HepG2 (cell line): ENCODE data around the gene ITGB6. TPM values are rescaled to one million over a fixed set of nuclear protein-coding genes. Genes with fewer than 3 reads are reported as not detected.
A peak's percentile ranks its signal among the peaks of the same experiment; 100 is the strongest.

Experiments used
- ATAC-seq: fragments of 200-7000 bp; cut with Tn5 transposase; 3 replicates; pipeline ENCODE4 v1.9.1; 2020; ENCODE audit warnings: mild to moderate bottlenecking, moderate library complexity
- BruUV-seq: library from RNA; stranded (reverse); fragments of 400-500 nt; replicated peaks from 2 replicates; lab custom pipeline; 2021; lab: Mats Ljungman, UMichigan
- CTCF ChIA-PET: fragments of 300-600 bp; formaldehyde crosslinking; extraction: SDS; loops from one replicate; lab custom pipeline; 2021; ENCODE audit warnings: low total read pairs, inconsistent platforms, low intra/inter-chr PET ratio; lab: Yijun Ruan, JAX
- POLR2A ChIA-PET: fragments of 350-600 bp; sonication (Branson Sonifier 250); formaldehyde crosslinking; loops from one replicate; lab custom pipeline; 2020; ENCODE audit warnings: antibody characterized with exemption, inconsistent platforms; lab: Yijun Ruan, JAX
- DNase-seq: peaks from one replicate; pipeline ENCODE4 v3.0.0-alpha.2; 2015; ENCODE audit warnings: low spot score
- FAIRE-seq: peaks from 3 replicates; lab custom pipeline; 2011; peaks lifted over from hg19 to GRCh38; lab: Jason Lieb, UNC
- H2AFZ ChIP-seq: one replicate; pipeline ENCODE4 v1.6.1; 2011; ENCODE audit warnings: low read length, inconsistent platforms
- H3K27ac ChIP-seq: fragments of 300-600 bp; 3 replicates; pipeline ENCODE4 v1.8.0; 2011; ENCODE audit warnings: mixed run types, mild to moderate bottlenecking, mixed read lengths, low read length, inconsistent platforms; ENCODE audit not compliant: insufficient read depth; ENCODE audit errors: extremely low read length
- H3K27me3 ChIP-seq, 2 experiments: fragments of 200-600 bp in 1 of 2; 2 replicates in 1 of 2; 3 replicates in 1 of 2; pipeline versions ENCODE4 v1.6.0 to v1.8.0; 2011; ENCODE audit warnings: low read length in 2 of 2, mild to moderate bottlenecking in 2 of 2, moderate library complexity in 2 of 2, inconsistent platforms in 1 of 2; ENCODE audit not compliant: insufficient read depth in 2 of 2, control insufficient read depth in 1 of 2
- H3K36me3 ChIP-seq, 2 experiments: fragments of 200-600 bp in 1 of 2; replicated peaks in 1 of 2; 2 replicates in 1 of 2; 3 replicates in 1 of 2; pipeline versions ENCODE4 v1.5.1 to v1.8.0; 2011; ENCODE audit warnings: low read length in 2 of 2, inconsistent platforms in 1 of 2; ENCODE audit not compliant: insufficient read depth in 2 of 2, control insufficient read depth in 1 of 2
- H3K4me1 ChIP-seq: 2 replicates; pipeline ENCODE4 v1.5.1; 2012; ENCODE audit warnings: low read length, inconsistent platforms; ENCODE audit not compliant: insufficient read depth
- H3K4me2 ChIP-seq: 2 replicates; pipeline ENCODE4 v1.6.0; 2011; ENCODE audit warnings: low read depth, low read length, inconsistent platforms
- H3K4me3 ChIP-seq, 3 experiments: fragments of 200-600 bp in 1 of 3; sonication (generic), shearing (Covaris generic) in 1 of 3; replicated peaks in 1 of 3; 2 replicates each; pipeline ENCODE4 v1.5.1; 2011 to 2016; ENCODE audit warnings: low read length in 3 of 3, inconsistent platforms in 2 of 3, low read depth in 2 of 3, mild to moderate bottlenecking in 2 of 3, control low read depth in 1 of 3, mixed read lengths in 1 of 3; ENCODE audit not compliant: insufficient read depth in 1 of 3
- H3K79me2 ChIP-seq: one replicate; pipeline ENCODE4 v1.6.1; 2011; ENCODE audit warnings: low read length, inconsistent platforms; ENCODE audit not compliant: insufficient read depth
- H3K9ac ChIP-seq: 2 replicates; pipeline ENCODE4 v1.6.0; 2011; ENCODE audit warnings: mild to moderate bottlenecking, low read depth, low read length, inconsistent platforms; ENCODE audit not compliant: insufficient read depth
- H3K9me3 ChIP-seq: 2 replicates; pipeline ENCODE4 v1.5.1; 2012; ENCODE audit warnings: mild to moderate bottlenecking, low read length
- H4K20me1 ChIP-seq: 2 replicates; pipeline ENCODE4 v1.6.0; 2011; ENCODE audit warnings: inconsistent platforms, mild to moderate bottlenecking, low read length, moderate library complexity; ENCODE audit not compliant: insufficient read depth
- ARID3A ChIP-seq: IDR thresholded peaks from 2 replicates; pipeline ENCODE4 v1.6.1; 2012; ENCODE audit warnings: low read depth, low read length, improper control_type of control experiment
- CTCF ChIP-seq: sonication (generic); formaldehyde crosslinking; IDR thresholded peaks from 2 replicates; pipeline ENCODE4 v1.5.0; 2020; ENCODE audit warnings: mild to moderate bottlenecking, missing genetic modification reagents, moderate library complexity
- FOXM1 ChIP-seq: sonication (generic); formaldehyde crosslinking; IDR thresholded peaks from 2 replicates; pipeline ENCODE4 v1.5.0; 2020; ENCODE audit warnings: missing genetic modification reagents
- HMGXB4 ChIP-seq, 2 experiments: sonication (generic) in 1 of 2; formaldehyde crosslinking in 1 of 2; IDR thresholded peaks; 2 replicates each; pipeline versions ENCODE4 v1.4.0 to v1.6.1; 2018 to 2020; ENCODE audit warnings: missing genetic modification reagents in 2 of 2, borderline replicate concordance in 1 of 2, low read depth in 1 of 2, mild to moderate bottlenecking in 1 of 2, missing biosample characterization in 1 of 2
- KLF16 ChIP-seq, 2 experiments: sonication (generic) in 1 of 2; formaldehyde crosslinking in 1 of 2; IDR thresholded peaks; 2 replicates each; pipeline versions ENCODE4 v1.6.1 to v1.8.0; 2016 to 2023; ENCODE audit warnings: missing genetic modification reagents in 2 of 2, missing compliant biosample characterization in 1 of 2
- MAFK ChIP-seq, 2 experiments: IDR thresholded peaks in 1 of 2; conservative IDR thresholded peaks in 1 of 2; 2 replicates each; pipeline ENCODE4 v1.6.1; 2011; ENCODE audit warnings: improper control_type of control experiment in 2 of 2, low read length in 2 of 2
- RAD21 ChIP-seq: fragments of 450-650 bp; formaldehyde crosslinking; IDR thresholded peaks from 2 replicates; pipeline ENCODE4 v1.5.0; 2020; ENCODE audit warnings: mild to moderate bottlenecking
- SIN3B ChIP-seq: fragments of 150-350 bp; IDR thresholded peaks from 2 replicates; pipeline ENCODE4 v1.6.1; 2014; ENCODE audit warnings: low read length
- SMC3 ChIP-seq: IDR thresholded peaks from 2 replicates; pipeline ENCODE4 v1.6.1; 2011; ENCODE audit warnings: low read length, improper control_type of control experiment
- STAG1 ChIP-seq: sonication (generic); formaldehyde crosslinking; IDR thresholded peaks from 2 replicates; pipeline ENCODE4 v1.4.0; 2020; ENCODE audit warnings: missing genetic modification reagents
- ZBTB14 ChIP-seq: sonication (generic); formaldehyde crosslinking; IDR thresholded peaks from 2 replicates; pipeline ENCODE4 v1.4.0; 2020; ENCODE audit warnings: missing genetic modification reagents
- ZKSCAN1 ChIP-seq: fragments of 150-350 bp; IDR thresholded peaks from 2 replicates; pipeline ENCODE4 v1.6.1; 2014; ENCODE audit warnings: low read length
- ZNF24 ChIP-seq: fragments of 450-650 bp; IDR thresholded peaks from 2 replicates; pipeline ENCODE4 v1.6.1; 2017; ENCODE audit warnings: antibody characterized with exemption, mild to moderate bottlenecking
- ZNF337 ChIP-seq: sonication (generic); formaldehyde crosslinking; IDR thresholded peaks from 2 replicates; pipeline ENCODE4 v1.5.1; 2020; ENCODE audit warnings: missing genetic modification reagents, low read depth, mild to moderate bottlenecking, borderline replicate concordance
- WGBS: methylation state at CpG from one replicate; pipeline ENCODE4 v1.1.6; 2017; ENCODE audit warnings: low lambda C conversion rate; 5-methylcytosine and 5-hydroxymethylcytosine counted together
- in situ Hi-C: cut with HindIII; loops from 2 replicates; pipeline ENCODE4 v1.10.0; 2017; ENCODE audit warnings: low pct_unique_long_range_greater_than_20kb; ENCODE audit not compliant: extremely low pct_ligation_motif_present
- intact Hi-C: fragments of 100-400 bp; cut with micrococcal nuclease; formaldehyde crosslinking; loops from one replicate; pipeline ENCODE4 v1.10.0; 2022; ENCODE audit not compliant: unreplicated experiment
- polyA plus RNA-seq, 8 experiments: library from polyadenylated mRNA; depleted of rRNA in 3 of 8; stranded (reverse) in 7 of 8; unstranded in 1 of 8; fragments of >200 nt; fragmentation: Illumina TruSeq in 4 of 8; extraction: Trizol in 4 of 8; gene quantifications; 2 replicates each; pipeline versions ENCODE4 v1.2.1 to v1.2.3, GENCODE V29; 2011 to 2016; ENCODE audit warnings: low read depth in 4 of 8, missing spikeins in 1 of 8, mixed read lengths in 1 of 8; ENCODE audit not compliant: insufficient read depth in 1 of 8
- total RNA-seq, 5 experiments: library from RNA; depleted of rRNA; stranded (reverse); fragments of >200 nt; fragmentation: Illumina TruSeq; extraction: Trizol; gene quantifications; 2 replicates each; pipeline ENCODE4 v1.2.3, GENCODE V29; 2016; ENCODE audit warnings: low read depth in 1 of 5

Gene ITGB6
- total and polyA plus RNA-seq, 2 of the 13 experiments (the other 11 are each of a cell fraction or from before 2014, with no cell fraction given), result not detected

GRCh38 chr2:160109939-160110673, 90.0 kb downstream of the ITGB6 start:
- Histone ChIP-seq H3K9me3 (no peaks in the 10 kb centered on the region), H2AFZ (no peak overlapping the region), H3K4me1 (no peaks in the 10 kb centered on the region), H3K4me2 (no peak overlapping the region), H4K20me1 (no peaks in the 10 kb centered on the region), H3K27ac (no peak overlapping the region), H3K36me3 (no peaks in the 10 kb centered on the region), H3K9ac (no peak overlapping the region), H3K27me3 (peaks cover 0 to 8% of the 10 kb centered on the region in 2 experiments; a peak in 1 of 5 replicates), H3K79me2 (no peaks in the 10 kb centered on the region), H3K4me3 (no peak overlapping the region)
- no peak for FAIRE-seq
- ATAC-seq, result peak; percentile 97
- ChIA-PET POLR2A (interaction anchor here (1.0 kb wide), 1 partner anchor 97 kb away, joined by 5 read pairs; no protein-coding TSS in a partner anchor), CTCF (interaction anchor here (0.7 to 3.5 kb wide), 6 partner anchors 100 to 884 kb away, joined by 3 to 30 read pairs (median 6); no protein-coding TSS in a partner anchor)
- peak; percentile 62 for DNase-seq
- in situ Hi-C loops, result loop anchor here (5.0 to 10.0 kb wide), 2 partner anchors 102 to 885 kb away; no protein-coding TSS in a partner anchor
- intact Hi-C loops, result loop anchor here (1.0 to 5.0 kb wide), 4 partner anchors 100 to 884 kb away; no protein-coding TSS in a partner anchor
- TF ChIP-seq HMGXB4 (CRISPR knock-in tag; IDR thresholded peaks at IDR 0.05; ENCODE audit: borderline replicate concordance in 1 of 2, low read depth in 1 of 2) (peak in 1 of 2 experiments; percentile 26; a peak in 1 of 4 replicates), KLF16 (CRISPR knock-in tag; IDR thresholded peaks at IDR 0.05) (0 out of 4 replicates have a peak, but pooled peaks of 1 of the 2 experiments have one; percentile 20), ZNF337 (CRISPR knock-in tag) (no peak), RAD21 (CRISPR knock-in tag) (peak; percentile 86), MAFK (conservative IDR thresholded peaks at IDR 0.05 in 1 of 2, IDR thresholded peaks at IDR 0.05 in 1 of 2; ENCODE audit: low read length in 2 of 2) (0 out of 4 replicates have a peak, but pooled peaks of 1 of the 2 experiments have one; percentile 33), ZNF24 (0 out of 2 replicates have a peak, but pooled peaks have one; percentile 20), ARID3A (peak; percentile 60; the same call in 1 of the 2 replicates), SIN3B (0 out of 2 replicates have a peak, but pooled peaks have one; percentile 26), FOXM1 (no peak), ZBTB14 (no peak), CTCF (CRISPR knock-in tag) (peak; percentile 88), STAG1 (CRISPR knock-in tag) (peak; percentile 94), ZKSCAN1 (0 out of 2 replicates have a peak, but pooled peaks have one; percentile 20), SMC3 (peak; percentile 90)
- BruUV-seq, result no TSS peak
- WGBS, result 13% methylated on average over 8 of the region's 8 CpGs
